Suprapubic skin (tissue), 4 donors: ENCODE results near the gene EMP2.

Experiments used
- CTCF ChIP-seq, 2 donors: fragments of 200-600 bp in 1 of 2; fragments of 450-650 bp in 1 of 2; sonication (generic) in 1 of 2; IDR thresholded peaks; one replicate each; pipeline ENCODE4 v1.5.1; 2016 to 2019; ENCODE audit warnings: antibody characterized with exemption in 2 of 2, mild to moderate bottlenecking in 1 of 2, moderate library complexity in 1 of 2
- EP300 ChIP-seq: sonication (generic); formaldehyde crosslinking; IDR thresholded peaks from one replicate; pipeline ENCODE4 v1.6.1; 2017; ENCODE audit warnings: antibody characterized with exemption
- POLR2A ChIP-seq, 2 donors: fragments of 450-650 bp; IDR thresholded peaks; one replicate each; pipeline ENCODE4 v1.6.1; 2017; ENCODE audit warnings: antibody characterized with exemption in 2 of 2, mild to moderate bottlenecking in 2 of 2, moderate library complexity in 2 of 2
- POLR2AphosphoS5 ChIP-seq, 3 donors: sonication (generic); formaldehyde crosslinking; IDR thresholded peaks; one replicate each; pipeline ENCODE4 v1.6.1; 2017; ENCODE audit warnings: antibody characterized with exemption in 3 of 3

GRCh38 chr16:10601444-10602408, 21.3 kb upstream of the EMP2 start:
- TF ChIP-seq CTCF (IDR thresholded peaks at IDR 0.05) (no peak), POLR2AphosphoS5 (IDR thresholded peaks at IDR 0.05) (no peak), POLR2A (IDR thresholded peaks at IDR 0.05) (no peak), EP300 (no peak)
